Panc1 (cell line): Measurements from ENCODE around the gene PEPD.

Experiments used
- CTCF ChIP-seq: fragments of 450-650 bp; IDR thresholded peaks from 2 replicates; pipeline ENCODE4 v1.5.1; 2017; ENCODE audit warnings: mild to moderate bottlenecking
- POLR2AphosphoS5 ChIP-seq: IDR thresholded peaks from 2 replicates; pipeline ENCODE4 v1.6.1; 2012; ENCODE audit warnings: mild to moderate bottlenecking, low read depth, low read length, moderate library complexity
- REST ChIP-seq, 2 experiments: IDR thresholded peaks; 2 replicates each; pipeline ENCODE4 v1.6.1; 2011 to 2012; ENCODE audit warnings: low read depth in 2 of 2, control low read depth in 1 of 2, low read length in 1 of 2, mild to moderate bottlenecking in 1 of 2, moderate library complexity in 1 of 2; ENCODE audit not compliant: insufficient read depth in 1 of 2
- SIN3A ChIP-seq: IDR thresholded peaks from 2 replicates; pipeline ENCODE4 v1.6.1; 2012; ENCODE audit warnings: low read depth, mild to moderate bottlenecking, low read length, moderate library complexity, borderline replicate concordance; ENCODE audit not compliant: insufficient read depth

- no peak for TF ChIP-seq CTCF
- no peak for TF ChIP-seq POLR2AphosphoS5
- TF ChIP-seq REST (IDR thresholded peaks at IDR 0.05; ENCODE audit: insufficient read depth in 1 of 2, low read depth in 2 of 2, low read length in 1 of 2): no peak
- no peak for TF ChIP-seq SIN3A
These were observed 84.2 kb downstream of the PEPD start for GRCh38 chr19:33437393-33437820.
